Fibroblast of mammary gland (primary cell): ENCODE results near the gene ING1.

Experiments used
- DNase-seq: peaks from one replicate; pipeline ENCODE4 v3.0.0-alpha.2; 2010; ENCODE audit warnings: low read depth
- H3K4me3 ChIP-seq: 2 replicates; pipeline ENCODE4 v1.5.1; 2011; ENCODE audit warnings: low read depth, mild to moderate bottlenecking, low read length, moderate library complexity; ENCODE audit not compliant: control insufficient read depth
- CTCF ChIP-seq: conservative IDR thresholded peaks from 2 replicates; pipeline ENCODE4 v1.5.1; 2011; ENCODE audit warnings: low read depth, low read length, inconsistent platforms; ENCODE audit not compliant: control insufficient read depth, insufficient read depth

ING1 gene

GRCh38 chr13:110757296-110757695 is 43.8 kb downstream of the ING1 start:
- DNase-seq, result no peak
- H3K4me3 ChIP-seq, result no peak overlapping the region
- TF ChIP-seq CTCF, result no peak

- DNase-seq, result peak; percentile 65
- TF ChIP-seq CTCF, result no peak
- H3K4me3 ChIP-seq, result no peak overlapping the region
Measured at GRCh38 chr13:110758195-110758805, 44.8 kb downstream of the ING1 start.

- no peak for TF ChIP-seq CTCF
- no peak overlapping the region for H3K4me3 ChIP-seq
- DNase-seq, result peak; percentile 94
Measured at GRCh38 chr13:110759710-110760109, 46.2 kb downstream of the ING1 start.

GRCh38 chr13:110760611-110761010 is 47.1 kb downstream of the ING1 start:
- TF ChIP-seq CTCF, result no peak
- H3K4me3 ChIP-seq, result no peak overlapping the region
- no peak for DNase-seq

GRCh38 chr13:110766671-110767430 is 53.4 kb downstream of the ING1 start:
- no peak for DNase-seq

GRCh38 chr13:110767476-110767875 is 54.0 kb downstream of the ING1 start:
- TF ChIP-seq CTCF, result no peak
- H3K4me3 ChIP-seq, result no peak overlapping the region
- no peak for DNase-seq

More at GRCh38 chr13:110766671-110767430, 53.4 kb downstream of the ING1 start:
- H3K4me3 ChIP-seq, result no peak overlapping the region
- TF ChIP-seq CTCF, result no peak
